SH-SY5Y (cell line): Measurements from ENCODE around the gene ARHGAP18.

ENCODE experiments used
- GATA2 ChIP-seq: IDR thresholded peaks from 2 replicates; pipeline ENCODE4 v1.6.1; 2011; ENCODE audit warnings: mild to moderate bottlenecking, low read depth, low read length
- GATA3 ChIP-seq: IDR thresholded peaks from 2 replicates; pipeline ENCODE4 v1.6.1; 2011; ENCODE audit warnings: low read depth, mild to moderate bottlenecking, low read length, moderate library complexity

Gene ARHGAP18

DNA sequence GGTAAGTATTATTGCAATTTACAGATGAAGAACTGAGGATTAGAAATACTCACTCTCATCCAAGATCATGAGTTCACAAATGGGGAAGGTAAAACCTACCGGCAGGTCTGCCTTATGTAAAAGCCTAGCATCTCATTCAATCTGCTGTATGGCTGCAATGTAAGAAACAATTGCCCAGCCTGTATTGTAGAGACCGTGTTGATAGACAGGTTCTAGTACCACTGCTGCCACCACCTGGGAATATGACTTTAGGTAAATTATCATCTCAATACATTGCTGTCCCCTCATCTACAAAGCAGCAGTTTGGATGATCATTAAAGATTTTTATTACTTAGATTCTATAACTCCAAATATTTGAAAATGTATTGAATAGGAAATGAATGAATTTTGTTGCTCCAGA lies 23.3 kb upstream of the ARHGAP18 start:
- TF ChIP-seq GATA2 (no peak), GATA3 (no peak)

GRCh38 chr6:129732542-129732941 lies 22.6 kb upstream of the ARHGAP18 start:
- TF ChIP-seq GATA2 (no peak), GATA3 (no peak)

- TF ChIP-seq GATA3 (no peak), GATA2 (no peak)
Measured at GRCh38 chr6:129732034-129732433, 22.1 kb upstream of the ARHGAP18 start.

GRCh38 chr6:129731428-129731827 lies 21.5 kb upstream of the ARHGAP18 start:
- no peak for TF ChIP-seq GATA2
- TF ChIP-seq GATA3: no peak

GRCh38 chr6:129730477-129731165 lies 20.6 kb upstream of the ARHGAP18 start:
- TF ChIP-seq GATA3: no peak
- TF ChIP-seq GATA2: no peak

- TF ChIP-seq GATA2 (no peak), GATA3 (no peak)
Measured at GRCh38 chr6:129726650-129727049, 16.7 kb upstream of the ARHGAP18 start.

- TF ChIP-seq GATA2: no peak
- no peak for TF ChIP-seq GATA3
Measured at GRCh38 chr6:129725341-129725740, 15.4 kb upstream of the ARHGAP18 start.

DNA sequence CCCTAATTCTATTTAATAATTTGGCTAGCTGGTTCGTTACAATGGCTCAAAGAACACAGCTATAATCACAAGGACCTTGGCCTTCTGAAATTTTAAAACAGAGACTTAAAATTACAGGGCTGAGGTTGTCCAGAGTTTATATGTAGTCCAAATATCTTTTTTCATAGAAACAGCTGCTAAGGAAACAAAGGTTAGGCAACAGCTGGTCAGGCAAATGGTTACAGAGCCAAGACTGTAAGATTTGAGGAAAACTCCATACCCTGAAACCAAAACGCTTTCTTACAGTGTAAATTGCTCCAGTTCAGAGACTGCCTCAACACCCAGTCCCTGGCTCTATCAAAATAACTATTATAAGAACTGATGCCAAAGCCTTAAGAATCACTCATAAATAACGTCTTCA lies 9.7 kb upstream of the ARHGAP18 start:
- TF ChIP-seq GATA2 (no peak), GATA3 (no peak)

DNA sequence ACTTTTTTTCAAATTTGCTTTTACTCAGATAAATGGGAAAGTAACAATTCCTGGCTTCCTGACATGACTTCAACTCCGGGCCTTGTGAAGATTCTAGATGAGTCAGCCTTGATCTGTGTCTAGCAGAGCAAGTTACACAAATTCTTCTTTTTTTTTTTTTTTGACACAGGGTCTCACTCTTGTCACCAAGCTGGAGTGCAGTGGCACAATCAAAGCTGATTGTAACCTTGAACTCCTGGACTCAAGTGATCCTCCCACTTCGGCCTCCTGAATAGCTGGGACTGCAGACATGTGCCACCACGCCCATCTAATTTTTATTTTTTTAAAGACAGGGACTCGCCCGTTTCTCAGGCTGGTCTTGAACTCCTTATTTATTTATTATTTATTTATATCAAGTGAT lies 7.3 kb upstream of the ARHGAP18 start:
- no peak for TF ChIP-seq GATA2
- no peak for TF ChIP-seq GATA3

DNA sequence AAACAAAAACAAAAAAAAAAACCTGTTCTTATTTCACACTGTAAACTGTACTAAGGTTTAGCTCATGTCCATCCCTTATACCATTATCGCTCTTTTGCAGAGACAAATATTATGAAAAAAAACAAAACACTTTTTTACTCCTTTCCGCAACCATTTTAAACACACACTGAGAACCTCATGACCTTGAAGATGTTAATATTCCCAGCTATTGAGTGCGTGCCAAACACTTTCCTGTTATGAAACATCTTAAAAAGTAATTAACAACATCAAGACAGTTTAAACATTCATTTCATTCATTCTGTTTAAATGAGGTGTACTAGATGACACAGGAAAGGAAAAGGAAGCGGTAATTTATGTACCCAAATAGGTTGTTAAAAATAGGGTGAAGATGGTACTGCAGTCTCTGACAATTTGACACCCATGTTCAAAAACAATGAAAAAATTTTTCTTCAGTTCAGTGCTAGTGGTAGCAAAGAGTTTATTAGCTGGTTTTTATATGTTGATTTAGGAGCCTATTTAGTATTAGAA lies 3.9 kb upstream of the ARHGAP18 start:
- TF ChIP-seq GATA3: no peak
- no peak for TF ChIP-seq GATA2

DNA sequence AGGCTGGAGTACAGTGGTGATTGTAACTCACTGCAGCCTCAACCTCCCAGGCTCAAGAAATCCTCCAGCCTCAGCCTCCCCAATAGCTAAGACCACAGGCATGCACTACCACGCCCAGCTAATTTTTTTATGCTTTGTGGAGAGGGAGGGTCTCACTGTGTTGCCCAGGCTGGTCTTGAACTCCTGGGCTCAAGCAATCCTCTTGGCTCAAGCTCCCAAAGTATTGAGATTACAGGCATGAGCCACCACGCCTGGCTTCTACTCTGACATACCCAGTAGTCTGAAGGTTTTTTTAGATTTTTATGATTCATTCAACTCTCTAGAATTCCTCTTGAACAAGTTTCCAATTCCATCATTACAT lies 1.3 kb upstream of the ARHGAP18 start:
- TF ChIP-seq GATA3 (no peak), GATA2 (no peak)

DNA sequence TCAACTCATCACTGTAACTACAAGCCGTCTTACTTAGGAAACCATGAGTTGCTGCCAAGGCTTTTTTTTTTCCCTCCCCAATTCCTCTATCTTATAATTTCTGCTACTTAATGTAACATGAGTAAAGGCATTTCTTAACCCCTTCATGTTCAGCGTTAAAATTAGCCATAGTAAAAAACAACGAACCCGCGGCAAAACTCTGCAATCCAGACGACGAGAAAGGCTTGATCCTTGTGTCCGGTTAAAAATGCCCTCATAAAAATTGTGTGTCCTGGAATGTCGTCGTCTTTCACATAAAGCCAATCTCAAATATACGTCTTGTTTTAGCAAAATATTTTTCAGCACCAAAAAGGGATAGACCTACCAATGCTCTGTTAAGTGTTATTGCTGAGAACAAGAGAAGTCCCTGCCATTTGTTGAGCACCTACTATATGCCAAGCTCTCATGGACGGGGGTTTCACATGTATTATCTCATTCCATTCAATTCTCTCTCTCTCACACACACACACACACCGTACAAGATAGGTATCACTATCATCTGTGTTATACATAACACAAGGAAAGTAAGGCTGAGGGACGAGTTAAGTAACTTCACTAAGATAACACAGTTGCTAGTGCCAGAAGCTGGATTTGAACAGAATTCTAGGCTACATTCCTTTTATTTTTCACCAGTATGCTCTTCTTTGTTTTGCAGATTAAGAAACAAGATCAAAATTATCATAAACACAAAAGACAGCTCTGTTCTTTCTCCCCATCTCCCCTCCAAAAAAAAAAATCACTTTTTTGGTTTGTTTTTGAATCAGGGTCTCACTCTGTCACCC lies 683 bp upstream of the ARHGAP18 start:
- TF ChIP-seq GATA3: no peak
- no peak for TF ChIP-seq GATA2

DNA sequence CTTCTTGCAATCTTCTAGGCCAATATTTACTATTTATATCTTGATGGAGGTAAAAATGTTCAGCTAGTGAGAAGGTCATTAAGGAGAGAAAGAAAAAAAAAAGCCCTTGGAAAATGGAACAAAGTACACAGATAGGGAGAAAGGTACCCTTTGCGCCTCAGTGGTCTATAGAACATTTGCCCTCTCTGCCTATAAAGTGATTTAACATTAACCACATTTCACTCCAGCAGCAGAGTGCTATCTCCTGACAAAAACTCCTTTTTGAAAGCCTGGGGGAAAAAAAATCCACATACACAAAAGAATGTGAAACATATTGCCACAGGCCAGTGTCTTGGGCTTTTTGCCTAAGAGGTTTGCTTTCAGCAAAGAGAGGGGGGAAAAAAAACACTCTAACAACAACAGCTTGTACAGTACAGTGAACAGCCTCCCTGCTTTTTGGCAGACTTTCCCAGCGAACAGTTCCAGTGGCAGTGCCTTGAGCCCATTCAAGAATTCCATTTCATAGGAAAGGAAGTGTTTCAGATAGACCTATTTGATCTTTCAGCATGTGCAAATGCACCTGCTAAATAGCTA lies 695 bp downstream of the ARHGAP18 start:
- TF ChIP-seq GATA2 (no peak), GATA3 (no peak)

GRCh38 chr6:129708496-129709195 lies 1.3 kb downstream of the ARHGAP18 start:
- TF ChIP-seq GATA3 (no peak), GATA2 (no peak)

DNA sequence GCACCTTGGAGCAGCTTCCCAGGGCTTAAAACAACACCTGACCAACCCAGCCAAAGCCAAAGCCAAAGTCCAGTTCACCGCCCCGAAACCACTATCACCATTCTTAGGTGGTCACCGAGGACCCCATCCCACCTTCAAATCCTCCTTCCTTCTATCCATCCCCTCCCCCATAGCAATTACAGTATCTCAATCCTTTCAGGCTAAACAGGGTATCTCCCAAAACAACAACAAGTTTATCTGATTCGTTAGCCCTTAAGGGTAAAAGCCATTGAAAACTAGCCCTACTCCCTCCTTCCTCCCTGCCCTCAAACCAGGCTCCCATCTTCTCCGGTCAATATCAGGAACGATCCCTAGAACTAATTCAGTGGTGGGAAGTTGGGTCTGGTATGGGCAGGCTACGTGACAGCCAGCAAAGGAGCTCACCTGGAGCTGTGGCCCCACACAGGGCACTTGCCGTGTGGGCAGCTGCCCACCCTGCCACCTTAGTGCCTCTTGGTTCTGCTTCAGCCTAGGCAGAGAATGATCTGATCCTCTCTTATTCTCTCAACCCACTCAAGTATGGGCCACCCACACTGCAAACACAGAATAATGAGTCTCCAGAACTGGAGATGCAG lies 2.0 kb downstream of the ARHGAP18 start:
- TF ChIP-seq GATA2 (no peak), GATA3 (no peak)
